K562 (cell line): Measurements from ENCODE around the gene C7orf57. TPM values are rescaled to one million over a fixed set of nuclear protein-coding genes. Genes with fewer than 3 reads are reported as not detected.
A peak's percentile ranks its signal among the peaks of the same experiment; 100 is the strongest.

Experiments used
- ARID4B ChIP-seq: sonication (generic); formaldehyde crosslinking; IDR thresholded peaks from 2 replicates; pipeline ENCODE4 v1.8.0; 2022; ENCODE audit warnings: mild to moderate bottlenecking, missing genetic modification reagents
- DACH1 ChIP-seq: fragments of 450-650 bp; IDR thresholded peaks from 2 replicates; pipeline ENCODE4 v1.6.1; 2018; ENCODE audit not compliant: partially characterized antibody
- DMBX1 ChIP-seq: fragments of 250-450 bp; sonication (Bioruptor Pico); IDR thresholded peaks from 2 replicates; pipeline ENCODE4 v1.8.0; 2022; ENCODE audit warnings: inconsistent platforms, mild to moderate bottlenecking, moderate library complexity, borderline replicate concordance
- ETV1 ChIP-seq: fragments of 450-650 bp; conservative IDR thresholded peaks from 2 replicates; pipeline ENCODE4 v1.6.1; 2016; ENCODE audit warnings: missing genetic modification characterization, control low read depth, low read depth, missing compliant biosample characterization
- HDAC1 ChIP-seq, 2 experiments: fragments of 450-650 bp; IDR thresholded peaks; 2 replicates each; pipeline ENCODE4 v1.6.1; 2016 to 2017; ENCODE audit warnings: inconsistent platforms in 1 of 2, mild to moderate bottlenecking in 1 of 2, moderate library complexity in 1 of 2
- KLF6 ChIP-seq: fragments of 250-450 bp; sonication (Bioruptor Pico); IDR thresholded peaks from 2 replicates; pipeline ENCODE4 v1.4.0; 2020; ENCODE audit warnings: mild to moderate bottlenecking, moderate library complexity, borderline replicate concordance
- MCM5 ChIP-seq: fragments of 450-650 bp; IDR thresholded peaks from 2 replicates; pipeline ENCODE4 v1.6.1; 2016; ENCODE audit warnings: low read depth
- NCOA6 ChIP-seq: fragments of 450-650 bp; IDR thresholded peaks from 2 replicates; pipeline ENCODE4 v1.6.1; 2017; ENCODE audit warnings: mild to moderate bottlenecking
- NFATC3 ChIP-seq: fragments of 450-650 bp; IDR thresholded peaks from 2 replicates; pipeline ENCODE4 v1.6.1; 2017; ENCODE audit warnings: mild to moderate bottlenecking
- NFIC ChIP-seq: fragments of 450-650 bp; IDR thresholded peaks from 2 replicates; pipeline ENCODE4 v1.6.1; 2017; ENCODE audit warnings: mild to moderate bottlenecking, inconsistent platforms
- NR4A1 ChIP-seq, 2 experiments: fragments of 250-450 bp in 1 of 2; fragments of 450-650 bp in 1 of 2; sonication (Bioruptor Pico) in 1 of 2; IDR thresholded peaks; 2 replicates each; pipeline versions ENCODE4 v1.4.0 to v1.6.1; 2016 to 2020; ENCODE audit warnings: mild to moderate bottlenecking in 2 of 2, missing compliant biosample characterization in 1 of 2, missing genetic modification characterization in 1 of 2, moderate library complexity in 1 of 2
- PCBP1 ChIP-seq: fragments of 200-400 bp; formaldehyde crosslinking; IDR thresholded peaks from 2 replicates; pipeline ENCODE4 v1.6.1; 2018; ENCODE audit warnings: mild to moderate bottlenecking, low read depth, low read length; ENCODE audit not compliant: poor library complexity, severe bottlenecking
- PCBP2 ChIP-seq: fragments of 200-400 bp; formaldehyde crosslinking; IDR thresholded peaks from 2 replicates; pipeline ENCODE4 v1.6.1; 2018; ENCODE audit warnings: low read length, low read depth, mild to moderate bottlenecking, moderate library complexity; ENCODE audit not compliant: poor library complexity, severe bottlenecking
- POLR2A ChIP-seq: fragments of 450-650 bp; conservative IDR thresholded peaks from 2 replicates; pipeline ENCODE4 v1.6.1; 2016
- PURB ChIP-seq: sonication (generic); formaldehyde crosslinking; IDR thresholded peaks from 2 replicates; pipeline ENCODE4 v1.9.0; 2021; ENCODE audit warnings: low read depth, mild to moderate bottlenecking, missing genetic modification reagents
- RBM34 ChIP-seq: fragments of 200-400 bp; formaldehyde crosslinking; IDR thresholded peaks from 2 replicates; pipeline ENCODE4 v1.6.1; 2018; ENCODE audit warnings: low read length, borderline replicate concordance; ENCODE audit not compliant: insufficient read depth
- RUNX1 ChIP-seq: sonication (generic); IDR thresholded peaks from 2 replicates; pipeline ENCODE4 v1.6.1; 2016; ENCODE audit warnings: antibody characterized with exemption, low read depth
- XRCC3 ChIP-seq: fragments of 450-650 bp; IDR thresholded peaks from 2 replicates; pipeline ENCODE4 v1.6.1; 2017; ENCODE audit warnings: mild to moderate bottlenecking, moderate library complexity
- ZBTB1 ChIP-seq: sonication (generic); formaldehyde crosslinking; IDR thresholded peaks from 2 replicates; pipeline ENCODE4 v1.8.1; 2023; ENCODE audit warnings: missing genetic modification reagents, low read depth, mild to moderate bottlenecking, borderline replicate concordance
- ZNF253 ChIP-seq: fragments of 250-450 bp; sonication (Bioruptor Pico); conservative IDR thresholded peaks from 2 replicates; pipeline ENCODE4 v1.6.1; 2021; ENCODE audit warnings: mild to moderate bottlenecking
- ZNF696 ChIP-seq: fragments of 250-450 bp; sonication (Bioruptor Pico); conservative IDR thresholded peaks from 2 replicates; pipeline ENCODE4 v1.4.0; 2020; ENCODE audit warnings: mild to moderate bottlenecking, moderate library complexity
- ZNF717 ChIP-seq: fragments of 250-450 bp; sonication (Bioruptor Pico); IDR thresholded peaks from 2 replicates; pipeline ENCODE4 v1.5.0; 2021
- polyA plus RNA-seq, 8 experiments: library from polyadenylated mRNA; depleted of rRNA in 4 of 8; stranded (reverse) in 5 of 8; unstranded in 3 of 8; fragments of >200 nt; fragmentation: Nextera tagmentation in 2 of 8; fragmentation: Illumina TruSeq in 1 of 8; extraction: Ambion mirVana in 2 of 8; extraction: Trizol in 1 of 8; gene quantifications; 2 replicates each; pipeline versions ENCODE4 v1.2.1 to v1.2.3, GENCODE V29; 2011 to 2014; ENCODE audit warnings: inconsistent platforms in 1 of 8, missing spikeins in 1 of 8
- total RNA-seq, 7 experiments: library from RNA; depleted of rRNA in 6 of 7; stranded (reverse); fragments of >200 nt in 6 of 7; fragmentation: Illumina TruSeq in 2 of 7; extraction: Trizol in 2 of 7; gene quantifications; 2 replicates each; pipeline versions ENCODE4 v1.2.1 to v1.2.3, GENCODE V29; 2011 to 2021; ENCODE audit warnings: low replicate concordance in 1 of 7
- TF ChIP-seq, protein P1 (sequence below): sonication (generic); formaldehyde crosslinking; IDR thresholded peaks from 2 replicates; pipeline ENCODE4 v1.9.0; 2022; ENCODE audit warnings: mild to moderate bottlenecking, missing genetic modification reagents
- TF ChIP-seq, protein P2 (sequence below): fragments of 450-650 bp; IDR thresholded peaks from 2 replicates; pipeline ENCODE4 v1.6.1; 2016
- TF ChIP-seq, protein P3 (sequence below): fragments of 250-450 bp; sonication (Bioruptor Pico); IDR thresholded peaks from 2 replicates; pipeline ENCODE4 v1.8.0; 2022; ENCODE audit warnings: moderate library complexity, mild to moderate bottlenecking, inconsistent platforms

The C7orf57 gene
- total and polyA plus RNA-seq, 9 of the 15 experiments (the other 6 are each of a cell fraction or from before 2014, with no cell fraction given): not detected

- TF ChIP-seq RBM34 (no peak), ARID4B (CRISPR knock-in tag) (no peak), ZNF717 (CRISPR knock-in tag) (no peak), MCM5 (no peak), PCBP1 (no peak), NFIC (peak; percentile 58), RUNX1 (peak; percentile 76; the same call in 1 of the 2 replicates), DACH1 (no peak), XRCC3 (no peak), NFATC3 (no peak), ZNF253 (no peak), KLF6 (CRISPR knock-in tag) (no peak), DMBX1 (CRISPR knock-in tag) (no peak), ZBTB1 (CRISPR knock-in tag) (no peak), HDAC1 (IDR thresholded peaks at IDR 0.05) (peak in 1 of 2 experiments; percentile 97; a peak in 2 of 4 replicates), PCBP2 (no peak), ZNF696 (no peak), PURB (CRISPR knock-in tag) (no peak), ETV1 (no peak), NR4A1 (CRISPR knock-in tag; IDR thresholded peaks at IDR 0.05) (no peak), NR4A1 (tag; IDR thresholded peaks at IDR 0.05) (no peak), NCOA6 (no peak), POLR2A (no peak)
- TF ChIP-seq, protein P1, sequence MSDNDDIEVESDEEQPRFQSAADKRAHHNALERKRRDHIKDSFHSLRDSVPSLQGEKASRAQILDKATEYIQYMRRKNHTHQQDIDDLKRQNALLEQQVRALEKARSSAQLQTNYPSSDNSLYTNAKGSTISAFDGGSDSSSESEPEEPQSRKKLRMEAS (CRISPR knock-in tag): no peak
- TF ChIP-seq, protein P2, sequence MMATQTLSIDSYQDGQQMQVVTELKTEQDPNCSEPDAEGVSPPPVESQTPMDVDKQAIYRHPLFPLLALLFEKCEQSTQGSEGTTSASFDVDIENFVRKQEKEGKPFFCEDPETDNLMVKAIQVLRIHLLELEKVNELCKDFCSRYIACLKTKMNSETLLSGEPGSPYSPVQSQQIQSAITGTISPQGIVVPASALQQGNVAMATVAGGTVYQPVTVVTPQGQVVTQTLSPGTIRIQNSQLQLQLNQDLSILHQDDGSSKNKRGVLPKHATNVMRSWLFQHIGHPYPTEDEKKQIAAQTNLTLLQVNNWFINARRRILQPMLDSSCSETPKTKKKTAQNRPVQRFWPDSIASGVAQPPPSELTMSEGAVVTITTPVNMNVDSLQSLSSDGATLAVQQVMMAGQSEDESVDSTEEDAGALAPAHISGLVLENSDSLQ: no peak
- TF ChIP-seq, protein P3, sequence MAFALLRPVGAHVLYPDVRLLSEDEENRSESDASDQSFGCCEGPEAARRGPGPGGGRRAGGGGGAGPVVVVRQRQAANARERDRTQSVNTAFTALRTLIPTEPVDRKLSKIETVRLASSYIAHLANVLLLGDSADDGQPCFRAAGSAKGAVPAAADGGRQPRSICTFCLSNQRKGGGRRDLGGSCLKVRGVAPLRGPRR: no peak
These were observed 49.5 kb downstream of the C7orf57 start (continued) for GRCh38 chr7:48084727-48085432.
